ENCODE data around the gene KIFC3.

DNA sequence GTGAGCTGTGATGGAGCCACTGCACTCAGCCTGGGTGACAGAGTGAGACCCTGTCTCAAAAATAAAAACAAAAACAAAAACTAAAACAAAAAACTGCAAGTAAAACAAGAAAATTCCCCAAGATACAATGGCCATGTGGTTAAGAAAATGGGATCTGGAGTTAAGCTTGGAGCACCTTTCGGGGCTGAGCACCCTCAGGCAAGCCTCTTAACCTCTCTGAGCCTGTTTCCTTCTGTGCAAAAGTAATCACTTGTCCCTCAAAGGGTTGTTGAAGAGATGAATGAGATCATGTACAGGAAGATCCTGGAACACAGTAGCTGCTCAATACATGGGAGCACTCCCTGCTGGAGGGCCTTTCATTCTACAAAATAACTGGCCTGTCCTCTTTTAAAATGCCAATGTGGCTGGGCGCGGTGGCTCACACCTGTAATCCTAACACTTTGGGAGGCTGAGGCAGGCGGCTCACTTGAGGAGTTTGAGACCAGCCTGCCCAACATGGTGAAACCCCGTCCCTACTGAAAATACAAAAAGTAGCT, 19.8 kb upstream of the KIFC3 start:
- TF ChIP-seq, protein P1, sequence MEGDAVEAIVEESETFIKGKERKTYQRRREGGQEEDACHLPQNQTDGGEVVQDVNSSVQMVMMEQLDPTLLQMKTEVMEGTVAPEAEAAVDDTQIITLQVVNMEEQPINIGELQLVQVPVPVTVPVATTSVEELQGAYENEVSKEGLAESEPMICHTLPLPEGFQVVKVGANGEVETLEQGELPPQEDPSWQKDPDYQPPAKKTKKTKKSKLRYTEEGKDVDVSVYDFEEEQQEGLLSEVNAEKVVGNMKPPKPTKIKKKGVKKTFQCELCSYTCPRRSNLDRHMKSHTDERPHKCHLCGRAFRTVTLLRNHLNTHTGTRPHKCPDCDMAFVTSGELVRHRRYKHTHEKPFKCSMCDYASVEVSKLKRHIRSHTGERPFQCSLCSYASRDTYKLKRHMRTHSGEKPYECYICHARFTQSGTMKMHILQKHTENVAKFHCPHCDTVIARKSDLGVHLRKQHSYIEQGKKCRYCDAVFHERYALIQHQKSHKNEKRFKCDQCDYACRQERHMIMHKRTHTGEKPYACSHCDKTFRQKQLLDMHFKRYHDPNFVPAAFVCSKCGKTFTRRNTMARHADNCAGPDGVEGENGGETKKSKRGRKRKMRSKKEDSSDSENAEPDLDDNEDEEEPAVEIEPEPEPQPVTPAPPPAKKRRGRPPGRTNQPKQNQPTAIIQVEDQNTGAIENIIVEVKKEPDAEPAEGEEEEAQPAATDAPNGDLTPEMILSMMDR (IDR thresholded peaks at IDR 0.05; ENCODE audit: insufficient read depth, low read depth, low read length): no peak
- TF ChIP-seq EZH2 (IDR thresholded peaks at IDR 0.05; ENCODE audit: insufficient read depth, low read length): no peak
